ENCODE measurements around the gene APRT.

DNA sequence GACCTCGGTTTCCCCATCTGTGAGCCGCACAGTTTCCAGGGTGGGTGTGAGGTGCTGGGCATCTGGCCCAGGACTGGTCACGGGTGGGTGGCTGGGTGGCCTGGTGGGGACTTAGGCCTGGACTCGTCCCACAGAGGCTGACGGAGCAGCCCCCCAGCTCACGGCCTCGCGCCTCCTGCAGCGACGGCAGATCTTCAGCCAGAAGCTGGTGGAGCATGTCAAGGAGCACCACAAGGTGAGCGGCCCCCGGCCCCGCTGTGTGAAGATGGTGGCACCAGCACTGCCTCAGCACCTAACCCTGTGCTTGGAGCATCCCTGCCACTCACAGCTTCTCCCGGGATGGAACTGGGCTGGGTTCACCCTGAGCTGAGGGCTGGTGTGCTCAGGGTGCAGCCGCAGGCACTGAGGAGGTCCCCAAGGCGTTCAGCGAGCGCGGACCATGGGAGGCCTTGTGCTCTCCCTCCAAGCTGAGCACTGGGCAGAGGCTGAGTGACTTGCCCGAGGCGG lies 5.8 kb downstream of the APRT start:
- TF ChIP-seq, protein P1, sequence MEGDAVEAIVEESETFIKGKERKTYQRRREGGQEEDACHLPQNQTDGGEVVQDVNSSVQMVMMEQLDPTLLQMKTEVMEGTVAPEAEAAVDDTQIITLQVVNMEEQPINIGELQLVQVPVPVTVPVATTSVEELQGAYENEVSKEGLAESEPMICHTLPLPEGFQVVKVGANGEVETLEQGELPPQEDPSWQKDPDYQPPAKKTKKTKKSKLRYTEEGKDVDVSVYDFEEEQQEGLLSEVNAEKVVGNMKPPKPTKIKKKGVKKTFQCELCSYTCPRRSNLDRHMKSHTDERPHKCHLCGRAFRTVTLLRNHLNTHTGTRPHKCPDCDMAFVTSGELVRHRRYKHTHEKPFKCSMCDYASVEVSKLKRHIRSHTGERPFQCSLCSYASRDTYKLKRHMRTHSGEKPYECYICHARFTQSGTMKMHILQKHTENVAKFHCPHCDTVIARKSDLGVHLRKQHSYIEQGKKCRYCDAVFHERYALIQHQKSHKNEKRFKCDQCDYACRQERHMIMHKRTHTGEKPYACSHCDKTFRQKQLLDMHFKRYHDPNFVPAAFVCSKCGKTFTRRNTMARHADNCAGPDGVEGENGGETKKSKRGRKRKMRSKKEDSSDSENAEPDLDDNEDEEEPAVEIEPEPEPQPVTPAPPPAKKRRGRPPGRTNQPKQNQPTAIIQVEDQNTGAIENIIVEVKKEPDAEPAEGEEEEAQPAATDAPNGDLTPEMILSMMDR (IDR thresholded peaks at IDR 0.05): no peak
- TF ChIP-seq POLR2A (IDR thresholded peaks at IDR 0.05): no peak
